ENCODE data around the gene PDE9A. TPM values are rescaled to one million over a fixed set of nuclear protein-coding genes. Genes with fewer than 3 reads are reported as not detected.
"Not testable (repeated sequence)": the region's sequence is repeated elsewhere in the genome, so short reads cannot be mapped to it uniquely, and the experiment has no call there.

Gene PDE9A
- total RNA-seq, 1 experiment from 2014 or later = 44.8 TPM

DNA sequence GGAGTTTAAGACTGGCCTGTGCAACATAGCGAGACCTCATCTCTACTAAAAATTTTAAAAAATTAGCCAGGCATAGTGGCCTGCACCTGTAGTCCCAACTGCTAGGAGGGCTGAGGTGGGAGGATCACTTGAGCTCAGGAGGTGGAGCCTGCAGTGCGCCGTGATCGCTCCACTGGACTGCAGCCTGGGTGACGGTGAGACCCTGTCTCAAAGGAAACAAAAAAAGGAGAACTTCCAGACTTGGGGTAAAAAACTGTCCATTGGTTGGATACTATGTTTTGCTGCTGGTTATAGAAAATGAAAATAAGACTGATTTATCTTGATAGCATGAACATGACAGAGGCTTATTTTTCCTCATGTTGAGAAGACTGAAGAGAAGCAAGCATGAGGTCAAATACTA, 146.5 kb downstream of the PDE9A start:
- ChIA-PET CTCF (interaction anchor here (1.3 kb wide), 1 partner anchor 17 kb away, joined by 3 read pairs; no protein-coding TSS in a partner anchor), POLR2A (no interaction called here)
- no peak overlapping the region for H3K27ac Mint-ChIP-seq
- H3K4me3 Mint-ChIP-seq = no peak overlapping the region
- peaks cover 3% of the 10 kb centered on the region; the same call in 1 of the 2 replicates for H3K27me3 Mint-ChIP-seq (ENCODE audit: low read depth)
- TF ChIP-seq ZNF532 (CRISPR knock-in tag; IDR thresholded peaks at IDR 0.05; ENCODE audit: borderline replicate concordance) = no peak
- TF ChIP-seq FOXP1 (CRISPR knock-in tag; IDR thresholded peaks at IDR 0.05; ENCODE audit: borderline replicate concordance) = no peak
- TF ChIP-seq, protein P1, sequence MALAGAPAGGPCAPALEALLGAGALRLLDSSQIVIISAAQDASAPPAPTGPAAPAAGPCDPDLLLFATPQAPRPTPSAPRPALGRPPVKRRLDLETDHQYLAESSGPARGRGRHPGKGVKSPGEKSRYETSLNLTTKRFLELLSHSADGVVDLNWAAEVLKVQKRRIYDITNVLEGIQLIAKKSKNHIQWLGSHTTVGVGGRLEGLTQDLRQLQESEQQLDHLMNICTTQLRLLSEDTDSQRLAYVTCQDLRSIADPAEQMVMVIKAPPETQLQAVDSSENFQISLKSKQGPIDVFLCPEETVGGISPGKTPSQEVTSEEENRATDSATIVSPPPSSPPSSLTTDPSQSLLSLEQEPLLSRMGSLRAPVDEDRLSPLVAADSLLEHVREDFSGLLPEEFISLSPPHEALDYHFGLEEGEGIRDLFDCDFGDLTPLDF (CRISPR knock-in tag; IDR thresholded peaks at IDR 0.05) = no peak
- ATAC-seq (peak; percentile 40; the same call in 1 of the 2 replicates), DNase-seq (ENCODE audit: low spot score) (no peak)
- peaks cover 44% of the 10 kb centered on the region for H3K4me1 Mint-ChIP-seq
- H3K9me3 Mint-ChIP-seq = no peaks in the 10 kb centered on the region
- peaks cover 16% of the 10 kb centered on the region for H3K36me3 Mint-ChIP-seq

DNA sequence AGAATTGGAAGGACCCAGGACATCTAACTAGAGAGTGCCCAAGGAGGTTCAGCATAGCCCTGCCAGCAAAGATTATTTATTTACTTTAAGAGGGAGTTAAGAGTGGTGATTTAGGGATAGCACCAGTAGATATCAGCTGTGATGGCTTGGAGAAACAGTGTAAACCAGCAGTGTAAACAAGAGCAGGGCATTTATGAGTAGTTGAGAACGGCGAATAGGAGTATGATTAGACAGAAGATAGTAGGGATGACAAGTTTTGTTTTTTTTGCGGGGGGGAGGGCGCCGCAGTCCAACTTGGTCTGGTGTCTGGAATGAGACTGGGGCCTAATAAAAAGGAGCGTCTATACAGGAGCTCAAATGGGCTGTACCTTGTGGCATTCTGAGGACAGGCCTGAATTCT, 148.2 kb downstream of the PDE9A start:
- POLR2A ChIA-PET; H3K9me3 Mint-ChIP-seq; H3K27ac Mint-ChIP-seq; DNase-seq (ENCODE audit: low spot score); H3K36me3 Mint-ChIP-seq; ATAC-seq; CTCF ChIA-PET; H3K27me3 Mint-ChIP-seq (ENCODE audit: low read depth); H3K4me3 Mint-ChIP-seq: not testable (repeated sequence)
- H3K4me1 Mint-ChIP-seq = peaks cover 30% of the 10 kb centered on the region

DNA sequence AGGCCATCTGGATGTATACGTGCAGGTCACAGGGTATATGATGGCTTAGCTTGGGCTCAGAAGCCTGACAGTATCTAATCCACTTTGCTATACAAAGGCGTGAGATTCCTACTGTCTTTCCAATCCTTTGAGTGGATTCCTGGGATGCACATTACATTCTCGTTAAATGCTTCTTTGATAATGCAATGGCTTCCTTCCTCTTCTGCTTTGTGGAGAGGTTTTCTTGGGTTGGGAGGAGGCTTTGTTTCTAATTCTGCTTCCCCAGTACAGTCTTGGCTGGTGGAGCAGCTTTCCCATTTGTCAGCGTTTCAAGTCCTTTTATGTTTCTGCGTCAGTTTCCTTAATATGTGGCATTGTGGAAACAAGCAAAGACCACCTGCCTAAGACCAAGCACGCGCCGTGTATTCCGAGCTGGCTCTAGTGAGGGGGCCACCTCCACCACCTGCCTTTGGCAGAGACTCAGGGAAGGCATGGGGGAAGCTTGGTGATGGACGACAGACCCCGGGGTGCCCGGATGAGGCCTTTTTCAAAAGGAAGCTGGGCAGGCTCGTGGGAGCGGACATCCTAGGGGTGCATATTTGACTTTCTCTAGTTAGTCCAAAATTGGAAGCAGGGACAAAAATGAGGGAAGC, 153.2 kb downstream of the PDE9A start:
- CTCF ChIA-PET = interaction anchor here (1.2 to 1.5 kb wide), 2 partner anchors 14 to 213 kb away, joined by 3 to 7 read pairs; no protein-coding TSS in a partner anchor
- no peaks in the 10 kb centered on the region for H3K9me3 Mint-ChIP-seq
- H3K36me3 Mint-ChIP-seq = no peaks in the 10 kb centered on the region
- H3K27ac Mint-ChIP-seq = peak overlapping the region; percentile 89
- peaks cover 9% of the 10 kb centered on the region; the same call in 1 of the 2 replicates for H3K27me3 Mint-ChIP-seq (ENCODE audit: low read depth)
- DNase-seq (ENCODE audit: low spot score) (no peak), ATAC-seq (peak; percentile 75)
- POLR2A ChIA-PET = interaction anchor here (0.9 kb wide), 1 partner anchor 9 kb away, joined by 4 read pairs; no protein-coding TSS in a partner anchor
- TF ChIP-seq FOXP4 (CRISPR knock-in tag; IDR thresholded peaks at IDR 0.05) = peak; percentile 49
- no peak for TF ChIP-seq FOXJ3 (CRISPR knock-in tag; IDR thresholded peaks at IDR 0.05; ENCODE audit: borderline replicate concordance)
- TF ChIP-seq ETV6 (CRISPR knock-in tag; IDR thresholded peaks at IDR 0.05) = 0 out of 2 replicates have a peak, but pooled peaks have one; percentile 43
- no peaks in the 10 kb centered on the region; the same call in 1 of the 2 replicates for H3K4me1 Mint-ChIP-seq
- no peak overlapping the region for H3K4me3 Mint-ChIP-seq

- H3K27me3 Mint-ChIP-seq (ENCODE audit: low read depth); ATAC-seq; DNase-seq (ENCODE audit: low spot score); H3K9me3 Mint-ChIP-seq; H3K36me3 Mint-ChIP-seq; H3K4me1 Mint-ChIP-seq; H3K4me3 Mint-ChIP-seq: not testable (repeated sequence)
- H3K27ac Mint-ChIP-seq = peak overlapping the region; percentile 89; the same call in 1 of the 2 replicates
- POLR2A ChIA-PET = interaction anchor here (0.9 kb wide), 1 partner anchor 8 kb away, joined by 4 read pairs; no protein-coding TSS in a partner anchor
- CTCF ChIA-PET = interaction anchor here (1.2 to 1.5 kb wide), 3 partner anchors 10 to 214 kb away, joined by 3 to 7 read pairs (median 3); no protein-coding TSS in a partner anchor
Observed at GRCh38 chr21:42807293-42807895, 154.0 kb downstream of the PDE9A start.

Measured in WTC11 (cell line).